HepG2 (cell line): Measurements from ENCODE around the gene EEIG1. TPM values are rescaled to one million over a fixed set of nuclear protein-coding genes. Genes with fewer than 3 reads are reported as not detected.

Source experiments
- ASH2L ChIP-seq: fragments of 300-600, 200-600 bp; sonication (generic); IDR thresholded peaks from 2 replicates; pipeline ENCODE4 v1.7.0; 2017; ENCODE audit warnings: low read depth, mild to moderate bottlenecking, moderate library complexity, mixed read lengths, low read length; ENCODE audit not compliant: insufficient read length
- CENPX ChIP-seq: sonication (generic); formaldehyde crosslinking; IDR thresholded peaks from 2 replicates; pipeline ENCODE4 v1.9.0; 2021; ENCODE audit warnings: mild to moderate bottlenecking, missing genetic modification reagents, moderate library complexity
- GLI4 ChIP-seq: sonication (generic); formaldehyde crosslinking; IDR thresholded peaks from 2 replicates; pipeline ENCODE4 v1.5.1; 2020; ENCODE audit warnings: missing genetic modification reagents, mild to moderate bottlenecking, moderate library complexity, borderline replicate concordance
- HNF4G ChIP-seq, 2 experiments: sonication (generic) in 1 of 2; formaldehyde crosslinking in 1 of 2; IDR thresholded peaks; 2 replicates each; pipeline versions ENCODE4 v1.4.0 to v1.6.1; 2011 to 2020; ENCODE audit warnings: borderline replicate concordance in 2 of 2, low read depth in 2 of 2, mild to moderate bottlenecking in 2 of 2, low read length in 1 of 2, missing genetic modification reagents in 1 of 2, moderate library complexity in 1 of 2
- MIER2 ChIP-seq: IDR thresholded peaks from 2 replicates; pipeline ENCODE4 v1.6.1; 2016; ENCODE audit warnings: missing biosample characterization, missing genetic modification reagents
- MXD4 ChIP-seq: IDR thresholded peaks from 2 replicates; pipeline ENCODE4 v1.6.1; 2016; ENCODE audit warnings: mild to moderate bottlenecking, missing biosample characterization, missing genetic modification reagents
- NFIC ChIP-seq: IDR thresholded peaks from 2 replicates; pipeline ENCODE4 v1.6.1; 2012; ENCODE audit warnings: mild to moderate bottlenecking, low read length, inconsistent platforms
- NFYB ChIP-seq: sonication (generic); formaldehyde crosslinking; IDR thresholded peaks from 2 replicates; pipeline ENCODE4 v1.4.0; 2020; ENCODE audit warnings: missing genetic modification reagents
- POLR2AphosphoS2 ChIP-seq: IDR thresholded peaks from 2 replicates; pipeline ENCODE4 v1.6.1; 2011; ENCODE audit warnings: low read depth, low read length, improper control_type of control experiment
- RBAK ChIP-seq: sonication (generic); formaldehyde crosslinking; IDR thresholded peaks from 2 replicates; pipeline ENCODE4 v1.5.1; 2020; ENCODE audit warnings: mild to moderate bottlenecking, missing genetic modification reagents
- RFX5 ChIP-seq: IDR thresholded peaks from 2 replicates; pipeline ENCODE4 v1.6.1; 2011; ENCODE audit warnings: low read depth, low read length, improper control_type of control experiment
- SRSF9 ChIP-seq: fragments of 200-400 bp; formaldehyde crosslinking; IDR thresholded peaks from 2 replicates; pipeline ENCODE4 v1.6.1; 2018; ENCODE audit warnings: borderline replicate concordance, mild to moderate bottlenecking, low read depth, low read length; ENCODE audit not compliant: insufficient read depth, poor library complexity, severe bottlenecking
- ZFP82 ChIP-seq: sonication (generic); formaldehyde crosslinking; IDR thresholded peaks from 2 replicates; pipeline ENCODE4 v1.5.1; 2020; ENCODE audit warnings: mild to moderate bottlenecking, missing genetic modification reagents, borderline replicate concordance
- ZKSCAN5 ChIP-seq: sonication (generic); formaldehyde crosslinking; IDR thresholded peaks from 2 replicates; pipeline ENCODE4 v1.5.1; 2020; ENCODE audit warnings: mild to moderate bottlenecking, missing genetic modification reagents
- ZNF333 ChIP-seq: sonication (generic); formaldehyde crosslinking; IDR thresholded peaks from 2 replicates; pipeline ENCODE4 v1.4.0; 2020; ENCODE audit warnings: mild to moderate bottlenecking, missing genetic modification reagents, borderline replicate concordance
- ZNF460 ChIP-seq: sonication (generic); formaldehyde crosslinking; IDR thresholded peaks from 2 replicates; pipeline ENCODE4 v1.5.1; 2020; ENCODE audit warnings: missing genetic modification reagents, mild to moderate bottlenecking, borderline replicate concordance
- ZNF556 ChIP-seq: sonication (generic); formaldehyde crosslinking; IDR thresholded peaks from 2 replicates; pipeline ENCODE4 v1.4.0; 2020; ENCODE audit warnings: mild to moderate bottlenecking, missing genetic modification reagents, borderline replicate concordance
- ZNF589 ChIP-seq: sonication (generic); formaldehyde crosslinking; conservative IDR thresholded peaks from 2 replicates; pipeline ENCODE4 v1.8.0; 2022; ENCODE audit warnings: mild to moderate bottlenecking, moderate library complexity, missing genetic modification reagents
- ZNF670 ChIP-seq: sonication (generic); formaldehyde crosslinking; IDR thresholded peaks from 2 replicates; pipeline ENCODE4 v1.8.0; 2022; ENCODE audit warnings: mild to moderate bottlenecking, missing genetic modification reagents, borderline replicate concordance
- ZNF747 ChIP-seq: sonication (generic); formaldehyde crosslinking; IDR thresholded peaks from 2 replicates; pipeline ENCODE4 v1.8.1; 2023; ENCODE audit warnings: missing genetic modification reagents, mild to moderate bottlenecking, borderline replicate concordance
- ZNF770 ChIP-seq: sonication (generic); formaldehyde crosslinking; IDR thresholded peaks from 2 replicates; pipeline ENCODE4 v1.5.0; 2020; ENCODE audit warnings: mild to moderate bottlenecking, missing genetic modification reagents
- polyA plus RNA-seq, 8 experiments: library from polyadenylated mRNA; depleted of rRNA in 3 of 8; stranded (reverse) in 7 of 8; unstranded in 1 of 8; fragments of >200 nt; fragmentation: Illumina TruSeq in 4 of 8; extraction: Trizol in 4 of 8; gene quantifications; 2 replicates each; pipeline versions ENCODE4 v1.2.1 to v1.2.3, GENCODE V29; 2011 to 2016; ENCODE audit warnings: low read depth in 4 of 8, missing spikeins in 1 of 8, mixed read lengths in 1 of 8; ENCODE audit not compliant: insufficient read depth in 1 of 8
- total RNA-seq, 5 experiments: library from RNA; depleted of rRNA; stranded (reverse); fragments of >200 nt; fragmentation: Illumina TruSeq; extraction: Trizol; gene quantifications; 2 replicates each; pipeline ENCODE4 v1.2.3, GENCODE V29; 2016; ENCODE audit warnings: low read depth in 1 of 5
- TF ChIP-seq, protein P1 (sequence below): IDR thresholded peaks from 2 replicates; pipeline ENCODE4 v1.6.1; 2016; ENCODE audit warnings: low read depth, borderline replicate concordance
- TF ChIP-seq, protein P2 (sequence below): sonication (generic); formaldehyde crosslinking; IDR thresholded peaks from 2 replicates; pipeline ENCODE4 v1.8.0; 2022; ENCODE audit warnings: mild to moderate bottlenecking, missing genetic modification reagents; ENCODE audit not compliant: insufficient replicate concordance
- TF ChIP-seq, protein P3 (sequence below): IDR thresholded peaks from 2 replicates; pipeline ENCODE4 v1.6.1; 2016

Gene EEIG1
- total and polyA plus RNA-seq, 2 of the 13 experiments (the other 11 are each of a cell fraction or from before 2014, with no cell fraction given) = 16.6 to 25.2 TPM

DNA sequence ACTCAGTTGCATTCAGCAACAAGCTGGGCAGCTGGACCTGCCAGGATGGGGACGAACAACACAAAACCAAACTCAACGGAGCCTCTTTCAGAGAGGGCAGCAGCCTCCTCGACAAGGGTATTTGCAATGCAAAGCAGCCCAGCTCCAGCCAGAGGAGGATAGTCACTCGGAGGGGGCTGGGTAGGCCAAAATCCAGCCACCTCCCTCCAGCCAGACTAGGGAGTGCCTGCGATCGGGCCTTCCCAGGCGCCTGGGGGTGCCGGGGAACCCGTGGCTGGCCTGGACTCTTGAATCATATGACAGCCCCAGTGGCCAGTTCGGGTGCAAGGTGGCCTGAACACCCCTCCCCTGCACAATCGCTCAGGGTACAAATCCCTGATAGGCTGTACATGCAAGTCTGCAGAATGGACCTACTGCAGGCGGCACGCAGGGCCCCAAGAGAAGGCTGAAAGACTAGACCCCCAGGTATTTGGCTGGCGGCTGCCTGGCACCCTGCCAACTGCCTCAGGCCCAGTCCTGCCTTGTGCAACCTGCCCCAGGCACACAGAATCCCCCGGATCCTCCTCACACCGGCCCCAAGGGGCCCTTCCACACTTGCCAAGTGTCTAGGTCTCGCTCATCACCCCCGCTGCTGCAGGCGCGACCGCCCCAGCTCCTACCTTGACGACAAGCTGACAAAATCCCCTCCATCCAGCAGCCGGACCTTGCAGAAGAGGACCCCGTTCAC, 1.3 kb downstream of the EEIG1 start (continued):
- TF ChIP-seq RBAK (no peak), HNF4G (IDR thresholded peaks at IDR 0.05; ENCODE audit: borderline replicate concordance, low read depth, low read length) (no peak), HNF4G (CRISPR knock-in tag; IDR thresholded peaks at IDR 0.05; ENCODE audit: borderline replicate concordance, low read depth) (no peak), MIER2 (CRISPR knock-in tag) (no peak), NFIC (0 out of 2 replicates have a peak, but pooled peaks have one; percentile 50), ZKSCAN5 (CRISPR knock-in tag) (no peak), ZNF770 (peak; percentile 43; the same call in 1 of the 2 replicates), ZNF333 (CRISPR knock-in tag) (no peak), ZNF556 (CRISPR knock-in tag) (0 out of 2 replicates have a peak, but pooled peaks have one; percentile 31), ASH2L (peak; percentile 12), GLI4 (CRISPR knock-in tag) (no peak), ZNF670 (CRISPR knock-in tag) (0 out of 2 replicates have a peak, but pooled peaks have one; percentile 6), ZFP82 (peak; percentile 83; the same call in 1 of the 2 replicates), ZNF460 (CRISPR knock-in tag) (no peak), SRSF9 (no peak), RFX5 (no peak), ZNF589 (CRISPR knock-in tag) (no peak), MXD4 (CRISPR knock-in tag) (no peak), POLR2AphosphoS2 (no peak), NFYB (CRISPR knock-in tag) (no peak), ZNF747 (no peak), CENPX (CRISPR knock-in tag) (no peak)
- TF ChIP-seq, protein P1, sequence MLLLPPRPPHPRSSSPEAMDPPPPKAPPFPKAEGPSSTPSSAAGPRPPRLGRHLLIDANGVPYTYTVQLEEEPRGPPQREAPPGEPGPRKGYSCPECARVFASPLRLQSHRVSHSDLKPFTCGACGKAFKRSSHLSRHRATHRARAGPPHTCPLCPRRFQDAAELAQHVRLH = 0 out of 2 replicates have a peak, but pooled peaks have one; percentile 22
- TF ChIP-seq, protein P2, sequence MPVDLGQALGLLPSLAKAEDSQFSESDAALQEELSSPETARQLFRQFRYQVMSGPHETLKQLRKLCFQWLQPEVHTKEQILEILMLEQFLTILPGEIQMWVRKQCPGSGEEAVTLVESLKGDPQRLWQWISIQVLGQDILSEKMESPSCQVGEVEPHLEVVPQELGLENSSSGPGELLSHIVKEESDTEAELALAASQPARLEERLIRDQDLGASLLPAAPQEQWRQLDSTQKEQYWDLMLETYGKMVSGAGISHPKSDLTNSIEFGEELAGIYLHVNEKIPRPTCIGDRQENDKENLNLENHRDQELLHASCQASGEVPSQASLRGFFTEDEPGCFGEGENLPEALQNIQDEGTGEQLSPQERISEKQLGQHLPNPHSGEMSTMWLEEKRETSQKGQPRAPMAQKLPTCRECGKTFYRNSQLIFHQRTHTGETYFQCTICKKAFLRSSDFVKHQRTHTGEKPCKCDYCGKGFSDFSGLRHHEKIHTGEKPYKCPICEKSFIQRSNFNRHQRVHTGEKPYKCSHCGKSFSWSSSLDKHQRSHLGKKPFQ (CRISPR knock-in tag) = no peak
- TF ChIP-seq, protein P3, sequence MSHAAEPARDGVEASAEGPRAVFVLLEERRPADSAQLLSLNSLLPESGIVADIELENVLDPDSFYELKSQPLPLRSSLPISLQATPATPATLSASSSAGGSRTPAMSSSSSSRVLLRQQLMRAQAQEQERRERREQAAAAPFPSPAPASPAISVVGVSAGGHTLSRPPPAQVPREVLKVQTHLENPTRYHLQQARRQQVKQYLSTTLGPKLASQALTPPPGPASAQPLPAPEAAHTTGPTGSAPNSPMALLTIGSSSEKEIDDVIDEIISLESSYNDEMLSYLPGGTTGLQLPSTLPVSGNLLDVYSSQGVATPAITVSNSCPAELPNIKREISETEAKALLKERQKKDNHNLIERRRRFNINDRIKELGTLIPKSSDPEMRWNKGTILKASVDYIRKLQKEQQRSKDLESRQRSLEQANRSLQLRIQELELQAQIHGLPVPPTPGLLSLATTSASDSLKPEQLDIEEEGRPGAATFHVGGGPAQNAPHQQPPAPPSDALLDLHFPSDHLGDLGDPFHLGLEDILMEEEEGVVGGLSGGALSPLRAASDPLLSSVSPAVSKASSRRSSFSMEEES (CRISPR knock-in tag) = 0 out of 2 replicates have a peak, but pooled peaks have one; percentile 20
